NCI-H226 (cell line): ENCODE results near the gene FAM174C.
"Not testable (repeated sequence)": the region's sequence is repeated elsewhere in the genome, so short reads cannot be mapped to it uniquely, and the experiment has no call there.

Source experiments
- DNase-seq: peaks from one replicate; pipeline ENCODE4 v3.0.0-alpha.2; 2015

Gene FAM174C

DNA sequence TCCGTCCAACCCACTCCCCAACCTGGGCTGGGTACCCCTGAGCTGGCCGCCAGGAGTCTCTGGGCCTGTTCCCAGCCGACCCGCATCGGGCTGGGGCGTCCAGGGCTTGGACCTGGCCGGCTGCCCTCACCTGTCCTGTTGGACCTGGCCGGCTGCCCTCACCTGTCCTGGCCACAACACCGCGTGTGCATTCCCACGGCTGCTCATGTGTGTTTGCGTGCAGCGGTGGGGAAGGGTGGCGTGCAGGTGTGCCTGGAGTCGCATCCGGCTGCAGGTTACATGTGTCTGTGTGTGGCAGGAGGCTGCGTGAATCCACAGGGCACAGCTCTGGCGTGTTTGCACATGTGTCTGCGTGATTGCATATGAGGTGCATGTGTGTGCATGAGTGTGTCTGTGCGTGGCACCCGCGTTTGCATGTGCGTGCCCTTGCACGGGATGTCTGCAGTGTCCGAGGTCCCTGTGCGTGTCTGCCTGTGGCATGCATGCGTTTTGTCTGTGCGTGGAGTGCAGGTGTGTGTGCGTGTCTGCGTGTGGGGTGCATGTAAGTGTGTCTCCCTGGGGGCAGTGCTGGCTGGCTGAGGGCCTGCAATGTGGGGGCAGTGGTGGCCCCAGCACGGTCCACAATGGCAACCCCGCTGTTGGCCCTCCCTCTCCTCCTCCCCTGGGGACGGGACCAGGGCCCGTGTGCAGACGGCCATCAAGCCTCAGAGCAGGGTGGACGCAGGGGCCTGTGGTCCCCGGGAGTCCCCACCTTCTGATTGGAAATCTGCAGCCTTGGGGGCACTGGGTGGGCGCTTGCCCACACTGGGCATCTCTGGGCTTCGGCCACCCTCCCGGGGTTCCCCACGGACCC is 13.7 kb downstream of the FAM174C start:
- DNase-seq, result no peak

DNA sequence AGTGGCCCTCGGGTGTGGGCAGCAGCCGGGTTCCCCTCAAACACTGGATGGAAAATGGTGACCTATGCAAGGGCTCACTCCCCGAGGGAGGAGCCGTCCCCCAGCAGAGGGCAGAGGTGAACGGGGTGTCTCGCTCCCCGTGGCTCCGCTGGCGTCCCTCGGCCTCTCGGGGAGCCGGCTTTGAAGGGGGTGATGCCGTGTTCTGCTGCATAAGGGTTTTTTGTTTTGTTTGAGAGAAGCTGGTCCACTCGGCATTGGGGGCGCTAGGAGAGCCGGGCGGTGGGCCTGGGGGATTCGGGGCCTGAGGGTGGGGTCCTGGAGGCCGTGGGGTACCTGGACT is 14.3 kb downstream of the FAM174C start:
- no peak for DNase-seq

- no peak for DNase-seq
Measured at GRCh38 chr19:1290196-1290702, 14.9 kb downstream of the FAM174C start.

GRCh38 chr19:1290703-1291651 is 15.6 kb downstream of the FAM174C start:
- no peak for DNase-seq

GRCh38 chr19:1291761-1292418 is 16.6 kb downstream of the FAM174C start:
- DNase-seq, result no peak

DNA sequence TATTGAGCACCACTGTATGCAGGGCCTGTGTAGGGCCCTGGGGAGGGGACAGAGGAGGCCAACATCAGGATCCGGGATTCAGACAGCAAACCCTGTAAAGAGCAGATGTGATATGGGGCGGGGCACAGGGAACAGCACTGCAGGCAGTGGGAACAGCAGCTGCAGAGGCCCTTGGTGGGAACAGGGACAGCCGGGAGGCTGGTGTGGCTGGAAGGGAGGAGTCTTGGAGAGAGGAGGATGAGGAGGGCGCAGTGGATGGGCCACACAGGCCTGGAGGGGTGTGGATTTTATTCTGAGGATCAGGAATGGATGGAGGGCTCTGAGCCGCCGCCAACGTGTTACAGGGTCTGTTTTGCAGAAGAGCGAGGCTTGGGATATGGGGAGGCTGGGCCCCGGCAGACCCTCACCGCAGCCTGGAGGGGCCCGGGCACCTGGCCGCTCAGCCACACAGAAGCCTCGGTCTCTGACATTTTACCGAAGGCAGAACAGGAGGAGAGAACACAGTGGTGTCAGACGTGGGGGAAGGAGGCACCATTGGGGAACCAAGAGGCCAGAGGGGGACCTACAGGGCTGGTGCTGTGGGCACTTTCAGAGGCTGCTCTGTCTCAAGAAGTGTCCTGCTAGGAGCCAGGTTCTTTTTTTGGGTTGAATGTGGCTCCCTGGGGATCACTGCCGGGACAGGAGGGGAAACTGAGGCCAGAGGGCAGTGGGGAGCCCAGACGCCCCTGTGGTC is 17.3 kb downstream of the FAM174C start:
- no peak for DNase-seq

DNA sequence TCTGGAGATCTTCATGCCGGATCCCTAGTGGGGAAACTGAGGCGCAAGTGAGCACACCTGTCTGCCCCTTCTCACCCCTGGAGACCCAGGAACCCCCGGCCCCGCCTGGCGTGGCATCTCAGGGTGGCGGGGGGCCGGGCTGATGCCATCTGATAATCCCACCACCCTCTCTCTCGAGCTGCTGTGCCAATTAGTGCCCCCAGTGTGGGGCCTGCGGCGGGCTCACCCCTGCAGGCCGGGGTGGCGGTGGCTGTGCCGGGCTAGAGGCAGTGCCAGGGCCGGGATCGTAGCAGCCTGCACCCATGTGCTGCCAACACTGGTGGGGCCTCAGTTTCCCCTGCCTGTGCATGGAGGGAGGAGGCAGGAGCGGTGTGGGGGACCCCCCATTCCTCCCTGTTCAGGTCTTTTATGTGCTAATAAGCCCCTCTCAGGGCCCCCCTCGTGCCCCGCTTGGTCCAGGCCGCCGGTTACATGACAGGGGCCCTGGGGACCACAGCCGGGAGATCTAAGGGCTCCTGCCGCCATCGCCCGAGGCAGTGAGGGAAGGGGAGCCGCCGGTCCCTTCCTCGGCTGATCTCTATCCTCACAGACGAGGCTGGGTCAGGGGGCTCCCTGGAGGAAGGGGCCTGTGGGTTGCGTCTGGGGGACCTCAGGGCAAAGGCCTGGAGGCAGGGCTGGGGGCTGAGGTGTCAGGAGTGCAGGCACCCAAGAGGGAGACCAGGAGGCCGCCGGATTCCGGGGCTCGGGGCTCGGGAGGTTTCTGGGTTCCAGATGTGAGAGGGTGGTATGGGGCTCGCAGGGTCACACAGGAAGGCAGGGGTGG is 18.7 kb downstream of the FAM174C start:
- no peak for DNase-seq

- DNase-seq, result no peak
Measured at GRCh38 chr19:1294688-1295087, 19.4 kb downstream of the FAM174C start.

- no peak for DNase-seq
Measured at GRCh38 chr19:1295169-1296012, 20.1 kb downstream of the FAM174C start.

DNA sequence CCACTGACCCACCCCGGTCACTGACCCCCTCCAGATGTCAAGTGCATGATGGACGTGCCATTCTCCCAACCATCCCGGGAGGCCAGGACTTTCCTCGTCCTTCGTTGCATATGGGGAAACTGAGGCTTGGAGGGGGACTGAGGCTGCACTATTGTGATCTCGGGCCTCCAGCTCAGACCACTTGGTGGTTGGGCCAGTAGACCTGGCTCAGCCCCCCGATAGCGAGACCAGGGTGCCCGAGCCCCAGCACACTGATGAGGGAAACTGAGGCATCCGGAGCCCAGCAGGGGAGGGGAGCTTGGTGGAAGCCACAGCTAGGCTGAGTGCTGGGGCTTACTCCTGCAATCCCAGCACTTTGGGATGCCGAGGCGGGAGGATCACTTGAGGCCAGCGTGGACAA is 20.7 kb downstream of the FAM174C start:
- no peak for DNase-seq

GRCh38 chr19:1296575-1297271 is 21.4 kb downstream of the FAM174C start:
- no peak for DNase-seq

- DNase-seq, result no peak
Measured at GRCh38 chr19:1298235-1298634, 22.9 kb downstream of the FAM174C start.

DNA sequence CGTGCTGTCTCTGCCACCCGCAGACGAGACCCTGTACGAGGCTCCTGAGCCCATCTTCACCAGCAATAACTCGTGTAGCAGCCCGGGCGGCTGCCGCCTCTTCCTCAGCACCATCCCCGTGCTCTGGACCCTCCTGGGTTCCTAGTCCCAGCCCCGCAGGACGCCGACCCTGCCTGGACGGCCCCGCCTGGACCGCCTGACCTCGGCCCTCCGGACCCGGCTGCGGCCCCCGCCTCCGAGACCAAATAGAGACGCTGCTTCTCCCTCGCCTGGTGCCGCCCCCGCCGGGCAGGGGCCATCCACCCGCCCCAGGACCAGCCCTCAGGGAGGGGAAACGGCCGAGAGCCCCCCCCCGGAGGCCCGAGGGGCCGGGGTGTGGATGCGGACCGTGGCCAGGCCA is 24.5 kb downstream of the FAM174C start:
- DNase-seq, result no peak

DNA sequence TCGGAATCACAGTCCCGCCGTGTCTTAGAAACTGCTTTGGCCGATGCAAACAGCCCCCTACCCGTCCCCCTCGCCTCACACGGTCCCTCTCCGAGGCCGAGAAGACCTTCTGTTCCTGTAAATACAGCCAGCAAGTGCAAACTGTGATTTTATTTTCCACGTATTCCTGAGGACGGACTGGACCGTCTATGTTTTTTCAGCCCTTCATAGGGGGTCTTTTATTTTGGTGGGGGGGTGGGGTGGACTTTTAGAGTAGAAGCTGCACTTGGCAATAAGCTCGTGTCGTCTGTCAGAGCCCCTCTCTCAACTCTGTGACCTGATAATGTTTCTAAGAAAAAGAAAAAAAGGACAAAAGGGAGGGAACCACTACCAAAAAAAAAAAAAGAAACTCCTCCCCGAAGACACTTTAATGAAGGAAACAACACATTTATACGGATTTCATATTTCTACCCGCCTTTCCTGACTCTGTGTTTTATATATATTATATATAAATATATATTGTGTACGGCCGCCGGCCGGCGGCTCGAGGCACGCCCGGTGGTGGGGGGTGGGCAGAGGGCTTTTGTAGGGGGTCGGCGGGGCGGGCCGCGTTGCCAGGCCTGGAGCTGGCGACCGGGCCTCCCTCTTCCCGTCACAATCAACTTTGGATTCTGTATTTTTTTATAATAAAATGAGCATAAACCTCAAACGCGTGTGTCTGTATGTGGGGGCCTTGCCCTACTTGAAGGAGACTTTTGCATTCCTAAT is 25.6 kb downstream of the FAM174C start:
- DNase-seq, result no peak

DNA sequence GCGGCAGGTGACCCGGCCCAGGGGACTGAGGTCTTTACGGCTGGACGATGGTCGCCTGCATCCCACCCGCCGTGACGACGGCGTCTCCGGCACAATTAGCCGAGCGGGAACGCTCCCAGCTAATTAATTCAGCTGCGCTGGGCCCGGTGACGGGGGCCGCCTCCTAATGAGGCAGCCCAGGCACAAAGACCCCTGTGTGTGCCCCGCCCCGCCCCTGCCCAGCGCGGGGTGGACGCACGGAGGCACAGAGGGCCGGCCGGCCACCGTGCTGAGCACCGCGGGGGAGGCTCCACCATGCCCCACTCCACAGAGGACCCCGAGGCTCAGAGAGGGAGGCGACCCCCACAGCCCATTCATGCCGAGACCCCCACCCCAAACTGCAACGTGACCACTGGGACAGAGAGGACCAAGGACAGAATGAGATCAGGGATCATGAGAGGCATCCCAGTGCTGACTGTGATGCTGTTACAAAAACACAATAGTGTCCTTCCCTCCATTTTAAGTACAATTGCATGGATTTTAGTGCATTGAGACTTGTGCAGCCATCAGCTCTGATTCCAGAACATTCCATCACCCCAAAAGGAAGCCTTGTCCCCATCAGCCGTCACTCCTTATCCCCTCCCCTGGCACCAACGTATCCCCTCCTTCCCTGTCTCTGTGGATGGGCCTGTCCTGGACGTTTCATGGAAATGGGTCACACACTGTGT is 27.4 kb downstream of the FAM174C start:
- DNase-seq, result no peak

DNA sequence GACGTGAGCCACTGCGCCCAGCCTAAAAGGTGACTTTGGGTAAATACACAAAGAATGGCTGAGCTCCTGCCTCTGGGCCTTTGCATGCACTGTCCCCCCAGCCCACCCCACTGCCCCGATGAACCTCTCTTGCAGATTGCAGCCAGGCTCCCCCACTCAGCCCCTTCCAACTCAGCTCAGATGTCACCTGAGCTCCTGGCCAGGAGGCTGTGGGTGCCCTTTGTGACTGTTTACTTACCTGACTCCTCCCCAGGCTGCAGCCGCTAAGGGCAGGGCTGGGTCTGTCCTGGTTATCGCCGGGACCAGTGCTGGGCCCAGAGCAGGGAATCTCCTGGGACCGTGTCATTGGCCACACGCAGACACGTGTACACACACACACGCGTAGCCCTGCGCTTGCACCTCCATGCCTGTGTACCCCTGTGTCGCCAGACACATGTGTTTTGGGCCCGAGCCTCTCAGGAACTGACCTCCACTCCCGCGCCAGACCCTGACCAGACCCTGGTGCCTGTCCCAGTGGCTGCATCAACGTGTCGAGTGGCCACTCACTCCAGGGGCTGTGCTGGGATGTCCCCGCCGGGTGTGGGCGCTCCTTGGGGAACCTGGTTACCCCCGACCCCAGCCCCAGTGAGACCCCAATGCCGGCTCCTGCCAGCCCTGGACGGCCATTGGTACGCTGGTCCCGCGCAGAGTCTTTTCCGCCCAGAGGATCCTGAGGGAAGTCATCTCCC is 29.0 kb downstream of the FAM174C start:
- DNase-seq, result no peak

DNA sequence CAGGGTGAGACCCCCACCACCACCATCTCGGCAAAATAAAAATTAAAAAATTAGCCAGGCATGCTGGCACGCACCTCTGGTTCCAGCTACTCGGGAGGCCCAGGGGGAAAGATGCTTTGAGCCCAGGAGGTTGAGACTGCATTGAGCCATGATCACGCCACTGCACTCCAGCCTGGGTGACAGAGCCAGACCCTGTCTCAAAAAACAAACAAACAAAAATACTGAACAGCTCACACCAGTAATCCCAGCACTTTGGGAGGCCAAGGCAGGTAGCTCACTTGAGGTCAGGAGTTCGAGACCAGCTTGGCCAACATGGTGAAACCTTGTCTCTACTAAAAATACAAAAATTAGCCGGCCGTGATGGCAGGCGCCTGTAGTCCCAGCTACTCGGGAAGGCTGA is 30.0 kb downstream of the FAM174C start:
- not testable (repeated sequence) for DNase-seq

DNA sequence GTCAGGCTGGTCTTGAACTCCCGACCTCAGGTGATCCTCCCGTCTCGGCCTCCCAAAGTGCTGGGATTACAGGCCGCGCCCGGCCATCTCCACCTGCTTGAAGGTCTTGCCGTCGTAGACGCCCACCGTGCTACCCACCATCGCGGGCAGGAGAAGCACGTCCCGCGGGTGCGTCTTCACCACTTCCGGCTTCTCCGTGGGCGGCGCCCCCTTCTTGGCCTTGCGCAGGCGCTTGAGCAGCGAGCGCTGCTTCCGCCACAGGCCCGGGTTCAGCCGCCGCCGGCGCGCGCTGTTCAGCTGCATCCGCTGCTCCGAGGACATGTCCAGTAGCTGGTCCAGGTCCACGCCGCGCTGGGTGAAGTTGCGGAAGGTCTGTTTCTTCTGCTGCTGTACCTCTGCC is 32.0 kb downstream of the FAM174C start:
- DNase-seq, result no peak
